GM12873 (cell line): ENCODE measurements around the gene WWOX.

Source experiments
- TF ChIP-seq, protein P1 (sequence below): IDR thresholded peaks from 2 replicates; pipeline ENCODE4 v1.5.1; 2012; ENCODE audit warnings: low read depth, mild to moderate bottlenecking, moderate library complexity, low read length, control low read depth; ENCODE audit not compliant: insufficient read depth; ENCODE audit errors: missing control alignments

WWOX gene

GRCh38 chr16:79088971-79089370 is 989.5 kb downstream of the WWOX start:
- TF ChIP-seq, protein P1, sequence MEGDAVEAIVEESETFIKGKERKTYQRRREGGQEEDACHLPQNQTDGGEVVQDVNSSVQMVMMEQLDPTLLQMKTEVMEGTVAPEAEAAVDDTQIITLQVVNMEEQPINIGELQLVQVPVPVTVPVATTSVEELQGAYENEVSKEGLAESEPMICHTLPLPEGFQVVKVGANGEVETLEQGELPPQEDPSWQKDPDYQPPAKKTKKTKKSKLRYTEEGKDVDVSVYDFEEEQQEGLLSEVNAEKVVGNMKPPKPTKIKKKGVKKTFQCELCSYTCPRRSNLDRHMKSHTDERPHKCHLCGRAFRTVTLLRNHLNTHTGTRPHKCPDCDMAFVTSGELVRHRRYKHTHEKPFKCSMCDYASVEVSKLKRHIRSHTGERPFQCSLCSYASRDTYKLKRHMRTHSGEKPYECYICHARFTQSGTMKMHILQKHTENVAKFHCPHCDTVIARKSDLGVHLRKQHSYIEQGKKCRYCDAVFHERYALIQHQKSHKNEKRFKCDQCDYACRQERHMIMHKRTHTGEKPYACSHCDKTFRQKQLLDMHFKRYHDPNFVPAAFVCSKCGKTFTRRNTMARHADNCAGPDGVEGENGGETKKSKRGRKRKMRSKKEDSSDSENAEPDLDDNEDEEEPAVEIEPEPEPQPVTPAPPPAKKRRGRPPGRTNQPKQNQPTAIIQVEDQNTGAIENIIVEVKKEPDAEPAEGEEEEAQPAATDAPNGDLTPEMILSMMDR: no peak

GRCh38 chr16:79089735-79090284 is 990.4 kb downstream of the WWOX start:
- TF ChIP-seq, protein P1: no peak

GRCh38 chr16:79090966-79091365 is 991.5 kb downstream of the WWOX start:
- TF ChIP-seq, protein P1: no peak

DNA sequence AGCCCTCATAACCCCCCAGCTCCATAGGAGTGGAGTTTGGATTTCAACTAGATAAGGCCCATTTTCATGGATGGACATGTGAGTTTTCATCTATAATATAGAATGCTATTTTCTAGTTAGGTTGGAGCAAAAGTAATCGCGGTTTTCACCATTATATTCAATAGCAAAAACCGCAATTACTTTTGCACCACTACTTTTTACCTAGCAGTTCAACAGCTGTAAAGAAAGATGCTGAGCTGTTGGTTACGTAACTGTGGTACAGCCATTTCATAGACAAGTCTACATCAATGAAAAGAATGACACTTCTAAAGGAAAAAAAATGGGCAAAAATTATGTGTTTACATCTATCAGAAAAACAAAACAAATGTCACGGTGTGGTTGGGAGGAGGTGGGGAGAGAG is 993.4 kb downstream of the WWOX start:
- TF ChIP-seq, protein P1: no peak

DNA sequence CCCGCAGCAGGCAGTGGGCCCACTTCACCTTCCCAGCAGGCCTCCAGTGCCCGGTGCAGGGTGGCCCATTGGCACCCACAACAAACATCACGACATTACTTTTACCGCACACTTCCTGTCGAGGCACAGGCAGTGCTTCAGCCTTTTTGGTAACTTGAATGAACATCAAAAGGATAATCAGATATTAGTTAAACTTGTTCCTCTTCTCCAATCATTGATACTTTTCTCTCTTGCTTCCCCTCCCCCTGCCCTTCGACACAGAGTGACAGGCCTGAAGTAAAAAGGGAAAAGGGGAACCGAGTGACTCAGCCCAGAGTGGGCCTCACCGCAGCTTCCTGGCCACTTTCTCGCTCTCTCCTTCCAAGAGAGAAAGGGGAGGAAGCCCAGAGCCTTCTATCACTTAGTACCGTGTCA is 994.1 kb downstream of the WWOX start:
- TF ChIP-seq, protein P1: no peak

DNA sequence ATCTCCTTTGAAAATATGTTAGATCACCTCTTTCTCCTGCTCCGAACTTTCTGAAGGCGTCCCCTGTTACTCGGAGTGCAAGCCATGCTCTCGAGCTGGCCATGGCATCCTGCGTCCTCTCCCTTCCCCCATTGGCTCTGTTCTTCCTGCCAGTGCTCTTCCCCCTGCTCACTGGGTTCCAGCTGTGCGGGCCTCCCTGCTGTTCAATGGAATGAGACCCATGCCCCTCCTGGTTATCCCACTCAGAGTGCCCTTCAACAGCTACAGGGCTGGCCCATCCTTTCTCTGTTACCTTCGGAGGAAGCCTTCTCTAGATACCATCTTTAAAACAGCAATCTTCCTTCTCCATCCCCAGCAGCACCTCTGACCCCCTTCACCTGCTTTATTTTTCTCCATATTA is 996.8 kb downstream of the WWOX start:
- TF ChIP-seq, protein P1: no peak

- TF ChIP-seq, protein P1: no peak
Observed at GRCh38 chr16:79097166-79097565, 997.7 kb downstream of the WWOX start.
